Activated T-cell treated with anti-CD3 and anti-CD28 coated beads for 4 hours (primary cell): ENCODE measurements around the gene FAT1.

Experiments
- DNase-seq: peaks from one replicate; pipeline ENCODE4 v3.0.0-alpha.2; 2020

Gene FAT1

DNA sequence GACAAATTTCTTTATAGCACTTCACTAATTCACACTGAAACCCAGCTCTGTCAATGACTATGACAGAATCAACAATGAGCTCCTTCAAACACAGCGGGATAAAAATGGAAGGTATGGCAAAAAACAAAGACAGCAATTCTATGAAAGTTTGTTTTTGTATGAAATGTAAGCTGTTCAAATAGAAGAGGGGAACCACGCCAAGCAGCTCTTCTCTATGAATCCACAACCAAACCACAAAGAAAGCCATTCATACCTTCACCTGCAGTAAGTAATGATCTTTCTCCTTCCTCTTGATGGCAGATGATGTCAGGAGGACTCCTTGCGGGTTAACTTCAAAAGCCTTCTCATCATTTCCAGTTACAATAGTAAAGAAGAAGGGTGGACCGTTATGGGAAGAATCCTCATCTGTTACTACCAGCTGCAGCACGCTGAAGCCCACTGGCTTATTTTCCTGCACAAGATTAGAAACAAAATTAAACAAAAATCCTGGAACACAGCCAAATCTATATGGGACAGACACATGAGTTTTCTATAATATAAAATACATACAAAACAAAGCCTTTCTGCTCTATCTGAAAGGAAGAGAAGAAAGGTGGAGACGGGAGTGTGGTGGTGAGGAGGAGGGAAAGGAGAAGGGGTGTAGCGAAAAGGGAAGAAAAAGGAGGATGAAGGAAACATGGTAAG, 119.4 kb downstream of the FAT1 start:
- no peak for DNase-seq

GRCh38 chr4:186602978-186603377, 120.7 kb downstream of the FAT1 start:
- no peak for DNase-seq

GRCh38 chr4:186599483-186599882, 124.2 kb downstream of the FAT1 start:
- DNase-seq: no peak

DNA sequence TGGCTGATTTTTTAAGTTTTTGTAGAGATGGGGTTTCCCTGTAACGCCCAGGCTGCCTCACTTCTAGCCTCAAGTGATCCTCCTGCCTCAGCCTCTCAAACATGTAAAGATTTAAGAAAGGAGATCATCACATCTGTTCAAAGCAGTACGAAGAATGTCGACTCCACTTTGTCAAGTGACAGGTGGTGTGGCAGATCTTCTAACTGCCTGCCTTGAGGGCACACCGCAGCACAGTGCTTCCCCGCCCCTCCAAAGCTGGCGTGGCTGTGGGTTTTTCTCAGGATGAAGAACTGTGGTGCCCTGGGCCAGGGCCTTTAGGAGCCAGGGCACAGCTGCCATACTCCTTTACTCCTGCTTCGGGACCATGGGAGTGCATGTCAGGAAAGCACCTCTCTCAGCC, 125.0 kb downstream of the FAT1 start:
- DNase-seq: no peak

DNA sequence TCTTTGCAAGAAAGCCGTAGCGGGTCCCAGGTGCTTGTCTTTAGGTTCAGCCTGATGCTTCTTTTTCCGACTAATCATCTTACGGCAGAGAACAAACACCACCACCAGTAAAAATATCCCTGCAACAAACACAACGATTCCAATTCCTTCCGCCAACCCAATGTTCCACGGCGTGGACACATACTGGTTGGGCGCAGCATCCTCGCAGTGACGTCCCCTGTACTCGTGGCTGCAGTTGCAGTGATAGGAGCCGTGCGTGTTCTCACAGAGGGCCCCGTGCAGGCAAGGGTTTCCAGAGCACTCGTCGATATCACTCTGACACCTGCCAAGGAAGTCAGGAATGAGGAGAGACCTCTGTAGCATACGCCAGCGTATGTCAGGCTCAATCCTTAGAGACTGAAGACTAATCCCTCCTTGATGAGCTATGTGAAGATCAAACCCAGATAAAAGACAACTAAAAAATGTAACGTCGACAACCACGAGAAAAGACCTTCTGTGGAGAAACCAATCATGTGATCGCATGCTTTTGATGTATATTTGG, 126.7 kb downstream of the FAT1 start:
- DNase-seq: no peak

- no peak for DNase-seq
Measured at GRCh38 chr4:186596346-186596745, 127.3 kb downstream of the FAT1 start.

GRCh38 chr4:186593587-186593973, 130.1 kb downstream of the FAT1 start:
- no peak for DNase-seq

- DNase-seq: no peak
Measured at GRCh38 chr4:186592966-186593586, 130.6 kb downstream of the FAT1 start.

DNA sequence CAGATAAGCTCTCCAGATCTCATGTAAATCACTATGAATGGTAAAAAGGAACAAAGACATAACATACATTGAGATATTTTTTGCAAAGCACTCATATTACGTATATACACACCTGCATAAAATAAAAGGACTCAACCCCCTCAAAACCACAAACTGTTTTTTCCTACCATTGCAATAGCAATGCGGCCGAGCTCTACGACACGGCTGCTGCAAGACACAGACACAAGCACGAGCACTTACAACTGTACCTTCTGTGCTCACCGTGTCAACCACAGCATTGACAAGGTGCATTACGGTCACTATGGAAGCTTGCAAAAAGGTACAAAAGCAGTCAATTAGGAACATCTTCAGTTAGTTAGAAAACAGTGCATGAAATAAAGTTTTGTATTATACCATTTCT, 131.2 kb downstream of the FAT1 start:
- no peak for DNase-seq

GRCh38 chr4:186591651-186592050, 132.0 kb downstream of the FAT1 start:
- no peak for DNase-seq

- DNase-seq: no peak
Measured at GRCh38 chr4:186588503-186588902, 135.2 kb downstream of the FAT1 start.

DNA sequence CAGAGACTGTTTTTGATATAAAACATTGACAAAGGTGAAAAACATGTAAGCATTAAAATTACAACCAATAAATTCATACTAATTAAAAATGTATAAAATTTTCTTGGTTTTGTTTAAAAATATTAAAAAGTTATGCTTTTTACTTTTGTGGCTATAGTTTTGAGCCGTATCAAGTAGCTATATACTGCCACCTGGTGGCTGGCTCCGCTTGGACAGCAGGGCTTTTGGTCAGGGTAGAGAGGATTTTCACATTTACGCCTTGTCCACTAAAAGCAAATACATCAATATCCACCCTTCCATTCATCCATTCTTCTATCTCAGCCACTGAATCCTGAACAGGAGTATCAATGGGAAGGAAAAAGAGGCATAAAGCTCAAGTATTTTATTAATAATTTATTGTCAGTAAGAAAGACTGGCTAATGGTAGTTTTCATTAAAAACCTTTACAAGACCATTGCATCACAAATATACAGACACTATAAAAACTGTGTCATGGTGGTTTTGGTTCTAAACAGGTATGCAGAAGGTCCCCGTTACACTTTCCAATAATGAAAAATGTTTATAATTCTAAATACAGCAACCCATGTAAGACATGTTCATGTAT, 136.1 kb downstream of the FAT1 start:
- peak; percentile 34 for DNase-seq

DNA sequence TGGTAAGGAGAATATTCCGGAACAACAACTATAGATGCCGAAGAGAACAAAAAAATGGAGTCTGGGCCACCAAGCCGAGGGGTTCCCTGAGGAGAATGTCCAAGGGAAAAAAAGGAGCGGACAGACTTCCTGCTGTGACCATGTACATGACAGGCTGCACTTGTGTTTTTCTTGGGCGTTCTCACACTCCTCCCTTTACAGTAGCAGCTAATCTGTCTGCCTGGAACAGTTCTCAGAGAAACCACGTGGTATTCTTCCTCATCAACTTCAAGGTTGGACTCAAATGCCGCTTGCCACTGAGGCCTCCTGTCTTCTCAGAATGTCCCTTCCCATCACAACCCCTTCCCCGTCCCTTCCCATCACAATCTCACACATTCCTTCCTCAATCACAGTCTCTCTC, 137.5 kb downstream of the FAT1 start:
- no peak for DNase-seq

DNA sequence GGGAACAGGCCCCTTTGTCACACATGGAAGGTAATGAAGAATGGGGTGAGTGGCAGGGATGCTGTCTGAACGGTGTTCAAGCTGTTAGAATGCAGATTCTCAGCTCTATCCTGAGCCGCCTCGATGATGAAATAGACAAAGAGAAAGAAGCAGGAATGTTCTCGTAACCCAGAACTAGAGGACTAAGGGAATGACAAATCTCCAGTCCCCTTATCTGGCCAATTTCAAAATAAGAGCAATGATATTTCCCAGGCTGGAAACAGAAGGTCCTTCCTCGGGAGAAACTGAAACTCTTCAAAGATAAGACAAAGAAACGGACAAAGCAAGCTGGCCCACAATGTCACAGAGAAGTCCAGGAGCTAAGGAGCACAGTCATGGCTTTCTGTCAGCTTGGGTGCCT, 138.7 kb downstream of the FAT1 start:
- DNase-seq: no peak

GRCh38 chr4:186581421-186581820, 142.2 kb downstream of the FAT1 start:
- no peak for DNase-seq

DNA sequence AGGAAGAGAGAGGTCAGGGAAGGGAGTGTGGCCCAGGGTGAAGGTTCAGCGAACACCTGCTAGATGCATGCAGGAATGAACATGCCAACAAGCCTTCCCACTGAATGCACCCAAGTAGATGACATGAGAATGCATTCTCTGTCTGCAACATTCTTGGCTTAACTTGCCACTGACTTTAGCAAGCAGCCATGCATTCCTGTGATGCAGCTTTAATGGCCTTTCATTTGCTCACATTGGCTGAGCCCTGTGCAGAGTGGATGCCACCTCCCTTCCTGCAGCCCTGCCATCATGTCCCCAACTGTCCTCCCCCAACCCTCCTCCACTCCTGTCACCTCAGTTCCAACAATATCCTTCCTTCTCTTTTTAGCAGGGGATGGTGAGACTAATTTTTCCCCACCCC, 143.0 kb downstream of the FAT1 start:
- DNase-seq: no peak

GRCh38 chr4:186570193-186570996, 153.3 kb downstream of the FAT1 start:
- no peak for DNase-seq

DNA sequence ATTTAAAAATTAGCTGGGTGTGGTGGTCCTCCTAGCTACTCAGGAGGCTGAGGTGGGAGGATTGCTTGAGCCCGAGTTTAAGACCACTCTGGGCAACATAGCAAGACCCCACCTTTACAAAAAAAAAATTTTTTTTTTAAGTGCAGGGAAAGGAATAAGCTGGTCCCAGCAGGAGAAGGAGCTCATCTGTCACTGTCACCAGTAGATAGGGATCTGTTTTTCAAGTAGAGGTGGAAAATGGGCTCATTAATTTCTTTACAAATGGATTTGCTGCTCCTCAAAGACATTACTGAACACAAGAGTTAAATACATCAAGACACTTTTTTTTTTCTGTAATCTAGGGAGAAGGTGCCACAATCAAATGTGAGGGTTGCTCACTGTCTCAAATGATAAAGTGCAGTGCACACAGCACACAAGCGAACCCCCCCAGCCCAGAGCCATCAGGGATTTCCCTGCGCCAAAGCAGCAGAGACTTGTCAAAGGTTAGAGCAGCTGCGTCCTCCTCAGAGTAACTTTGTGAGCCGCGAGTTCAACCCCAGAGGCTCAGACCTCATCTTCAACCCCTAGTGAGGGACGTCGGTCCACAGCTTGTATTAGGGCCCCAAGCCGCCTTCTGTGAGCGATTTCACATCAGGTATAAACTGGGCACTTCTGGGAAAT, 154.0 kb downstream of the FAT1 start:
- no peak for DNase-seq

DNA sequence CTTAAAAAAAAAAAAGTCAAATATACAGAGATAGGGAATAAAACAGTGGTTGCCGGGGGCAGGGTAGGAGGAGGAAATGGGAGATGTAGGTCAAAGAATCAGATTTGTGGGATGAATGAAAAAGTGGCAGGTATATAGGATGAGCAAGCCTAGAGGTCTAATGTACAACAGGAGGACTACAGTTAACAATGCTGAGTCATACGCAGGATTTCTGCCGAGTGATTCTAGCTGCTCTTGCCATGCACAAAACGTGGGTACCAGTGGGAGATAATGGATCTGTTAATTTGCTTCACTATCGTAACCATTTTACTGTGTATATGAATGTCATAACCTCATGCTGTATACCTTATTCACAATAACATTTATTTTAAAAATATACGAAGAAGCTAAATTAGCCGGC, 157.6 kb downstream of the FAT1 start:
- no peak for DNase-seq

DNA sequence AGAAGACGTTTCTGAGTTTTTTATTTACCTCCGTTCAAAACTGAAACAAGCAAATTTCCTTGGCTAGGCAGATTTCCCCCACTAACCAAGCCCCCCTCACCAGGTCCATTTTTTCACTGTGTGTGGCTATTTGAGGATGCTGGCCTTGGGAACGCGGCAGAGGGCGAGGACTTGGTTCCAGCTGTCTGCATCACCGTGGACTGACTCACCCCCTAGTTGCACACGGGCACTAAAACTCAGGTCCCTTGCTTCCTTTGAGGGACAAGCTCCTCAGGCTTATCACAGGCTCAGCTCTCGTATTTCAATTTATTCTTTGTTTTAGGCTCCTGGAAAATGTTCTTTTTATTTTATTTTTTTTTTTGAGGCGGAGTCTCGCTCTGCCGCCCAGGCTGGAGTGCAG, 159.9 kb downstream of the FAT1 start:
- no peak for DNase-seq

DNA sequence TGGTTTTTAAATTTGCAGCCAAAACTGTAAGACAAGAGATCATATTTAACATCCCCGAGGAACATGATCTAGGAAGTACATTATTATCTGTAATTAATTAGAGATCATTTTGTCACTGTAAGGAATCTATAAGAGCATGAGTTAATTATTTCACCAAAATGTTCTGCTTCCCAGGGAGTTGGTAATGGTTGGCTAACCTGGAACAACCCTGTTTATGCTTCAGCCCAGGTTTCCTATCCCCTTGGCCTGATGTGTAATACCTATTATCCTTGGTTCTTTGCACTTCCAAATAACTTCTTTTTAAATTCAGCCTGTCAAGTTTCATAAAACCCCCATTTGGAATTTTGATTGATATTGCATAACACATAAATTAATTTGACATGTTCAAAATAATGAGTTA, 161.9 kb downstream of the FAT1 start:
- DNase-seq: no peak

- DNase-seq: no peak
Measured at GRCh38 chr4:186560647-186561046, 163.0 kb downstream of the FAT1 start.

DNA sequence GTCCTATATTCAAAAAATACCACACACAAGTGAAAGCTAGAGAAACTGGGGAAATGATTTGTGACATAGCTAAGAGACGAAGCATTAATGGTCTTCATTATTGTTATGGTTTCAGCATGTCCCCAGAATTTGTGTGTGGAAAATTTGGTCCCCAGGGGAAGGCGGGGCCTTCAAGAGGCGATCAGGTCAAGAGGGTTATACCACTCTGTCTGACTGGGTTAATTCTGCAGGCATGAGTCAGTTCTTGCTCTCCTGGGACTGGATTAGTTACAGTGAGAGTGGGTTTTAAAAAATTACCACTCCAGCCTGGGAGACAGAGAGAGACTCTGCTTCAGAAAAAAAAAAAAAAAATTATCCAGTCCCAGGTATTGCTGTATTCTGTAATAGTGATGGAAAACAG, 166.2 kb downstream of the FAT1 start:
- no peak for DNase-seq
